Activated B cell treated with CpG ODN at 0.5 μM for 24 hours (primary cell): Measurements from ENCODE around the gene CGAS. TPM values are rescaled to one million over a fixed set of nuclear protein-coding genes. Genes with fewer than 3 reads are reported as not detected.
"Not testable (repeated sequence)": the region's sequence is repeated elsewhere in the genome, so short reads cannot be mapped to it uniquely, and the experiment has no call there.

Experiments used
- ATAC-seq: fragments of 200-7000 bp; cut with Tn5 transposase; one replicate; pipeline ENCODE4 v1.10.0; 2021; ENCODE audit warnings: low read depth, mild to moderate bottlenecking, moderate library complexity
- CTCF ChIA-PET: fragments of 350-600 bp; sonication (Branson Sonifier 250); formaldehyde crosslinking; loops from one replicate; lab custom pipeline; 2021; ENCODE audit warnings: antibody characterized with exemption; lab: Charles Lee
- POLR2A ChIA-PET: fragments of 350-600 bp; sonication (Branson Sonifier 250); formaldehyde crosslinking; loops from one replicate; lab custom pipeline; 2021; ENCODE audit warnings: antibody characterized with exemption; lab: Charles Lee
- DNase-seq: peaks from one replicate; pipeline ENCODE4 v3.0.0; 2022
- H3K27ac Mint-ChIP-seq: one replicate; pipeline ENCODE4 v1.8.0; 2020; ENCODE audit warnings: mixed read lengths
- H3K27me3 Mint-ChIP-seq: one replicate; pipeline ENCODE4 v1.8.0; 2021; ENCODE audit warnings: mixed read lengths
- H3K36me3 Mint-ChIP-seq: one replicate; pipeline ENCODE4 v1.8.0; 2021; ENCODE audit warnings: low read depth, mixed read lengths
- H3K4me1 Mint-ChIP-seq: one replicate; pipeline ENCODE4 v1.8.0; 2021; ENCODE audit warnings: mixed read lengths
- H3K4me3 Mint-ChIP-seq: one replicate; pipeline ENCODE4 v1.8.0; 2020; ENCODE audit warnings: mild to moderate bottlenecking, mixed read lengths
- H3K9me3 Mint-ChIP-seq: one replicate; pipeline ENCODE4 v1.8.0; 2020; ENCODE audit warnings: mixed read lengths
- intact Hi-C: fragments of 100-400 bp; cut with micrococcal nuclease; formaldehyde crosslinking; loops from one replicate; pipeline ENCODE4 v1.15.1; 2024
- total RNA-seq: library from RNA; stranded (reverse); gene quantifications from 2 replicates; pipeline ENCODE4 v1.2.3, GENCODE V29; 2022
- TF ChIP-seq, protein P1 (sequence below): fragments of 200-600 bp; IDR thresholded peaks from one replicate; pipeline ENCODE4 v1.8.0; 2022; ENCODE audit warnings: antibody characterized with exemption, mild to moderate bottlenecking

Gene CGAS
- total RNA-seq, 1 donor from 2014 or later = 24.3 TPM

DNA sequence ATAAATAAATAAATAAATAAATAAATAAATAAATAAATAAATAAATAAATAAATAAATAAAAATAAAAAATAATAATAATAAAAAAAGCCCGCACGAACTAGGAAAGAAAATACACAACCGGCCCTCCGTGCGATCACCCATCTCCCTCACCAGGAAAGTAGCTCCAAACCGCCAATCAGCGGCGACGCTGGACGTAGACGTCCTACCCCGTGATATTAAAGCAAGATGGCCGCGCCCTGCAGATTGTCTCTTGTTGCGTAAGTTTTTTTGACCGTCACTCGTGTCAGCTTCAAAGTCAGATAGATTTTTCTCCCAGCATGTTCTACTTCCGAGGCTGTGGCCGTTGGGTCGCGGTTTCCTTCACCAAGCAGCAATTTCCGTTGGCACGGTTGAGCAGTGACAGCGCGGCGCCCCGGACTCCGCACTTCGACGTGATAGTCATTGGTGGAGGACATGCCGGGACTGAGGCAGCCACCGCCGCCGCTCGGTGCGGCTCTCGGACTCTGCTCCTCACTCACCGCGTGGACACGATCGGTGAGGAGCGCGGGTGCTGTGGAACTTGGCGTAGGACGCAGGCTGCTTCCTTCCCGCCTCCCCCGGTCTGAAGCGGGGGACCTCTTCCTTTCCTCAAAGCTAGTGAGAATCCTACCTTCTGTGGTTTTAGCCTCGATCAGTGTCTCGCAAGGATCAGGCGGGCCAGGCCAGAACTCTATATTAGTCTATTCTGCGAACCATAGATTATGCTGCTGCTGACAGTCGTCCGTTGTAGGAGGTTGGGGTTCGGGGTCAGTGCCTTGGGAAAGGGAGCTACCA is 9.6 kb upstream of the CGAS start, which contains the start of gene MTO1:
TSS of gene MTO1 (plus strand) at position 201 of the 814 bp plus-strand sequence. CDS start at position 319, 118 bp downstream.
- intact Hi-C loops = loop anchor here (1.0 kb wide), 4 partner anchors 9 to 1782 kb away; partner anchors contain the start of genes CGAS, COX7A2 and EEF1A1
- H3K9me3 Mint-ChIP-seq = no peaks in the 10 kb centered on the region
- ChIA-PET POLR2A (interaction anchor here (0.6 to 4.0 kb wide), 22 partner anchors 10 to 841 kb away, joined by 3 to 145 read pairs (median 6); partner anchors contain the start of genes CGAS, EEF1A1, KCNQ5 and SLC17A5), CTCF (interaction anchor here (1.0 to 1.7 kb wide), 6 partner anchors 9 to 150 kb away, joined by 3 to 7 read pairs (median 4); partner anchors contain the start of gene CGAS)
- peak; percentile 94 for ATAC-seq
- H3K4me3 Mint-ChIP-seq = peak within 1 kb of the TSS; percentile 97
- H3K27me3 Mint-ChIP-seq = no peaks in the 10 kb centered on the region
- peaks cover 37% of the 10 kb centered on the region for H3K4me1 Mint-ChIP-seq
- peak; percentile 61 for DNase-seq
- peaks cover 28% of the 10 kb centered on the region for H3K36me3 Mint-ChIP-seq
- H3K27ac Mint-ChIP-seq = peak within 1 kb of the TSS; percentile 97
- TF ChIP-seq, protein P1, sequence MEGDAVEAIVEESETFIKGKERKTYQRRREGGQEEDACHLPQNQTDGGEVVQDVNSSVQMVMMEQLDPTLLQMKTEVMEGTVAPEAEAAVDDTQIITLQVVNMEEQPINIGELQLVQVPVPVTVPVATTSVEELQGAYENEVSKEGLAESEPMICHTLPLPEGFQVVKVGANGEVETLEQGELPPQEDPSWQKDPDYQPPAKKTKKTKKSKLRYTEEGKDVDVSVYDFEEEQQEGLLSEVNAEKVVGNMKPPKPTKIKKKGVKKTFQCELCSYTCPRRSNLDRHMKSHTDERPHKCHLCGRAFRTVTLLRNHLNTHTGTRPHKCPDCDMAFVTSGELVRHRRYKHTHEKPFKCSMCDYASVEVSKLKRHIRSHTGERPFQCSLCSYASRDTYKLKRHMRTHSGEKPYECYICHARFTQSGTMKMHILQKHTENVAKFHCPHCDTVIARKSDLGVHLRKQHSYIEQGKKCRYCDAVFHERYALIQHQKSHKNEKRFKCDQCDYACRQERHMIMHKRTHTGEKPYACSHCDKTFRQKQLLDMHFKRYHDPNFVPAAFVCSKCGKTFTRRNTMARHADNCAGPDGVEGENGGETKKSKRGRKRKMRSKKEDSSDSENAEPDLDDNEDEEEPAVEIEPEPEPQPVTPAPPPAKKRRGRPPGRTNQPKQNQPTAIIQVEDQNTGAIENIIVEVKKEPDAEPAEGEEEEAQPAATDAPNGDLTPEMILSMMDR = no peak

DNA sequence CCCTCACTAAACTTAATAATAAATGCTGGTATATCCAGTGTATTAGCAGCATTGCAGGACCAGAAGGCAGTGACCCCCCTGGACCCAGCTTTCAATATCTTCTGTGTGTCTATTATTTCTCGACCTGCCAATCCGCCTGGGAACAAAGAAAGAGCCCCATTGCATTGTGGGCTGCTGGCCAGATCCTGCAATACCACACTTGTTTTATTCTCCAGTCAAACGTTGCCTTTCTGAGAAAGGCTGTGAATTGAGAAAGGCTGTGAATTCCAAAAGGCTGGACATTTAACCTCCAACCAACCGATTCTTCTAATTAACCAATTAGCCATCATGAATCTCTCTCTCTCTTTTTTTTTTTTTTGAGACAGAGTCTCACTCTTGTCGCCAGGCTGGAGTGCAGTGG is 8.0 kb upstream of the CGAS start:
- POLR2A ChIA-PET = interaction anchor here (0.6 to 4.0 kb wide), 6 partner anchors 8 to 125 kb away, joined by 3 to 145 read pairs (median 38); partner anchors contain the start of genes CGAS and EEF1A1
- DNase-seq (no peak), ATAC-seq (no peak)
- H3K9me3 Mint-ChIP-seq = no peaks in the 10 kb centered on the region
- H3K4me3 Mint-ChIP-seq = peak overlapping the region; percentile 35
- TF ChIP-seq, protein P1 = no peak
- intact Hi-C loops = no loop called here
- H3K4me1 Mint-ChIP-seq = peaks cover 37% of the 10 kb centered on the region
- H3K36me3 Mint-ChIP-seq = peaks cover 16% of the 10 kb centered on the region
- H3K27ac Mint-ChIP-seq = peak overlapping the region; percentile 97
- CTCF ChIA-PET = no interaction called here
- no peaks in the 10 kb centered on the region for H3K27me3 Mint-ChIP-seq

DNA sequence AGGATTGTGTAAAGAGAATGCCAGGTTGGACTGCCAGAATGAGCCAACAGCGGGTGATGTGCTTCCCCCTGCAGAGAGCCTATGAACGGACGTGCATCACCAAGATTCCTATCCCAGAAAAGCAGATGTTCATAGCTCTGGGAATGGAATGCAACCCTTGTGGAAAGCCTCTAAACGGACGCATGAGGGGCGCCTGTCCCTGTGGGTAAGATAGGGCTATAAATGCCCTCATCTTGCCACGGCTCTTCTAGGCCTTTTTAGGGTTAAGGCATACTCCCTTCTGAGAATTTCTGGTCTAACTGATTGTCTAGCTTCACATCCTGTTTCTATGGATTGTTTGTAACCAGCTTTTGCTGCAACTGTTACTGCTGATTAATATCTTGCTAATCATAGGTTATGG is 7.4 kb upstream of the CGAS start:
- POLR2A ChIA-PET = interaction anchor here (0.9 to 3.2 kb wide), 2 partner anchors 8 to 62 kb away, joined by 3 to 66 read pairs; partner anchors contain the start of gene EEF1A1
- H3K4me1 Mint-ChIP-seq = peaks cover 37% of the 10 kb centered on the region
- H3K36me3 Mint-ChIP-seq = peaks cover 16% of the 10 kb centered on the region
- H3K4me3 Mint-ChIP-seq, H3K9me3 Mint-ChIP-seq, H3K27me3 Mint-ChIP-seq, H3K27ac Mint-ChIP-seq, DNase-seq, CTCF ChIA-PET, intact Hi-C loops, ATAC-seq: not testable (repeated sequence)

DNA sequence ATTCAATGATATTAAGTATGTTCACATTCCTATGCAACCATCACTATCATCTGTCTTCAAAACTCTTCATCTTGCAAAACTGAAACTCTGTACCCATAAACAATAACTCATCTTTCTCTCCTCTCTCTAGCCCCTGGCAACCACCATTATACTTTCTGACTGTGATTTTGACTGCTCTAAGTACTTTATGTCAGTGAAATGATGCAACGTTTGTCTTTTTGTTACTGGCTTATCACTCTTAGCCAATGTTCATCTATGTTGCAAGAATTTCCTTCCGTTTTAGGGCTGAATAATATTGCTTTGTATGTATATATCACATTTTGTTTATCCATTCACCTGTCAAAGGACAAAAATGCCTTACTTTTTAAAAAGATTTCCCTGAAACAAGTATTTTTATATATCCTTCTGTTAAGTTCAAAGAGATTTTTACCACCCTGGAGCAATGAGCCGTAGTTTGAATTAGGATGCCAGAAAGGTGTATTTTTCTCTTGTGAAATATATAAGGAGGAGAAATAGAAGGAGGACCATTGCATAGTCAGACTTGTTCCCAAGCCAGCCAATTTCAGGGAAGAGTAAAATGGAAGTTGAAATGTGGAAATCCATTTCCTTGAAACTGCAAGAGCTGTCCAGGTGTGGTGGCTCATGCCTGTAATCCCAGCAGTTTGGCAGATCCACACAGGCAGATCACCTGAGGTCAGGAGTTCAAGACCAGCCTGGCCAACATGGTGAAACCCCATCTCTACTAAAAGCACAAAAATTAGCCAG is 4.0 kb upstream of the CGAS start:
- Mint-ChIP-seq H3K27ac (no peak overlapping the region), H3K27me3 (no peaks in the 10 kb centered on the region), H3K9me3 (no peaks in the 10 kb centered on the region), H3K4me3 (no peak overlapping the region), H3K4me1 (peaks cover 17% of the 10 kb centered on the region), H3K36me3 (peaks cover 5% of the 10 kb centered on the region)
- DNase-seq = no peak
- POLR2A ChIA-PET = no interaction called here
- ATAC-seq = no peak
- intact Hi-C loops = no loop called here
- CTCF ChIA-PET = no interaction called here
- TF ChIP-seq, protein P1 = no peak
